Ovary (tissue), 3 donors: ENCODE measurements around the gene ANO2.

ENCODE experiments used
- CTCF ChIP-seq, 3 donors: fragments of 450-650 bp in 2 of 3; fragments of 200-600 bp in 1 of 3; IDR thresholded peaks; one replicate each; pipeline versions ENCODE4 v1.5.1 to v1.8.0; 2016 to 2022; ENCODE audit warnings: antibody characterized with exemption in 3 of 3, mild to moderate bottlenecking in 1 of 3
- EP300 ChIP-seq: sonication (generic); formaldehyde crosslinking; IDR thresholded peaks from one replicate; pipeline ENCODE4 v1.6.1; 2017; ENCODE audit warnings: antibody characterized with exemption
- POLR2A ChIP-seq: fragments of 450-650 bp; IDR thresholded peaks from one replicate; pipeline ENCODE4 v1.6.1; 2017; ENCODE audit warnings: antibody characterized with exemption, mild to moderate bottlenecking, moderate library complexity
- donor health status: DM: no; HTN: no; CAD: no.

DNA sequence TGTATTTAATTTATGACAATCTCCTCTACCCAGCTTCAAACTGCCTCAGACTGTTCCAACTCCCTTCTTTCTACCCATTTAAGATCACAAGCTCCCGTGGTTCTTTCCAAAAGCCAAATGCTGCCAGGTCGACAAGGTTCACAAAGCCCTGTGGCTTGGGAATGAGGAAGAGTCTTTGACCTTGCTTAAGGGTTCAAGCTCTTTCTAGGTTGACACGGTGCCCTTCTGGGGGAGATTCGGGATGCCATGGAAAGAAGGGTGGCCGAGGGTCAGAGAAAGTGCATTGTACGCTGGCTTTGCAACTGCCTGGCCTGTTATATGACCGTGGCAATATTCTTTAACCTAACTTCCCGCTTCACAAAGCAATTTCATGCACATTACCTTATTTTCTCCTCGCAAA, 239.3 kb downstream of the ANO2 start:
- TF ChIP-seq CTCF (IDR thresholded peaks at IDR 0.05) = no peak
- TF ChIP-seq POLR2A = no peak
- no peak for TF ChIP-seq EP300
